ENCODE measurements around the gene SELENOH. TPM values are rescaled to one million over a fixed set of nuclear protein-coding genes. Genes with fewer than 3 reads are reported as not detected.

SELENOH gene
- polyA plus RNA-seq, 5 donors = 94.9 to 160 (median 119) TPM

GRCh38 chr11:57732661-57733060 is 8.6 kb upstream of the SELENOH start:
- DNase-seq = no peak

- DNase-seq = no peak
Observed at GRCh38 chr11:57735619-57736298, 5.5 kb upstream of the SELENOH start.

DNA sequence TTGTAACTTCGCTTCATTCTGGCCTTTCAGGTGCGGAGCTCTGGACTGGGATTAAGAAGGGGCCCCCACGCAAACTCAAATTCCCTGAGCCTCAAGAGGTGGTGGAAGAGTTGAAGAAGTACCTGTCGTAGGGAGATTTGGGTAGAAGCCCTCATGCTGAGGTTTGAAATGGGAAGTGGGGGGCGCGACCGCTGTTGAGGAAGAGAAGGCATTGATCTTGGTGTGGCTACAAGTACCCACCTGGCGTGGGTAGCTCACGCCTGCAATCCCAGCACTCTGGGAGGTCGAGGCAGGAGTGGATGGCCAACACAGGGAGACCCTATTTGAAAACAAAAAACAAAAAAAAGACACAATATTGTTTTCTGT is 779 bp downstream of the SELENOH start:
- no peak for DNase-seq

DNA sequence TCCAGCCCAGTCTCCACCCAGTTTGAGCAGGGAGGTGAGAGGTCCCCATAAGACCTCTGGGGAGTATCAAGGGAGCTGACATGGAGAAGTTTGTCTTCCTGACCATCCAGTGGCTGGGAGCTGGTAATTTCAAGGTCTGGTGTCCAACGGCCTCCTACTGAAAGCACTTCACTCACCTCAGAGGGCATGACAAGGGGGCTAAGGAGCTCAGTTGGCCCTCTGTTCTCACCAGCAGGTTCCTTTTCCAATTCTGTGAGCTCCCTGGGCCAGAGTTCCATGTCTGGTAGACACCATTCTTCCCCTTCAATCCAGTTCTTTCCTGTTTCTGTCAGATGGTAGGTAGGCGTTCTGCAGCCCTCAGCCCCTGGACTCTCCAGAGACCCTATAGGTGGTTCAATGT is 3.1 kb downstream of the SELENOH start:
- DNase-seq = no peak

DNA sequence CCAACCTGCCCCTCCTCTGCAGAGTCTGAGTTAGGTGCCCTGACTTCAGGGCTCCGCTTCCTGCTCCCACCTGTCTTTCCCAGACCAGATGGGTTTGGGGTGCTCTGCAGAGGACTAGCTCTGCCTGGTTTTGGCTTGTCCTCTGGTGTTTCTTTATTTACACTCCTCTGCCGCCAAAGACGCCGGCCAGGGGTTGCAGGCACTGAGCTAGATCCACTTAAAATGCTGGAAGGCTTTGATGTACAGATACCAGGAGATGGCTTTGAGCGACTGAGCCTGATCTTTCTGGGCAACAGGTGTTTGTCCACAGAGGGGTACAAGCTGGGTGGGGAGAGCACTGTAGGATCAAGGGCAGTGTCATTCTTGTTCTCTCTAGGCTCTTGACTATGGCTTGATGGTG is 3.9 kb downstream of the SELENOH start:
- DNase-seq = no peak

DNA sequence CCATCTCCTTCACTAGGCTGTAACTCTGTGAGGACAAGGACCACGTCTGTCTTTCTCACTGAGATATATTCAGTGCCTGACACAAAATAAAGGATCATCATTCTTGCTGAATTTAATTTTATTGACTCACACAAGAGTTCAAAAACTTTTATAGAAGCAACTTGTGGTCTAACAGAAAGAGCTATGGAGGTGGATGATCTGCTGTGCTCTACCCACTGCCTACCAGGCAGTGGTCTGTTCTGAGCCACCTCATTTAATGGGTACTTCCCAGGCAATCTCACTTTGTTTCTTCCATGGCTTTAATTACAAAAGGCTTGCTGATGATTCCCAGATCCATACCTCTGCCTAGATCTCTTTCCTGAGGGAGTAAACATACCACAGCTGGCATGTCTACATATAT is 5.6 kb downstream of the SELENOH start:
- DNase-seq = no peak

- no peak for DNase-seq
Observed at GRCh38 chr11:57751176-57751575, 9.9 kb downstream of the SELENOH start.

DNA sequence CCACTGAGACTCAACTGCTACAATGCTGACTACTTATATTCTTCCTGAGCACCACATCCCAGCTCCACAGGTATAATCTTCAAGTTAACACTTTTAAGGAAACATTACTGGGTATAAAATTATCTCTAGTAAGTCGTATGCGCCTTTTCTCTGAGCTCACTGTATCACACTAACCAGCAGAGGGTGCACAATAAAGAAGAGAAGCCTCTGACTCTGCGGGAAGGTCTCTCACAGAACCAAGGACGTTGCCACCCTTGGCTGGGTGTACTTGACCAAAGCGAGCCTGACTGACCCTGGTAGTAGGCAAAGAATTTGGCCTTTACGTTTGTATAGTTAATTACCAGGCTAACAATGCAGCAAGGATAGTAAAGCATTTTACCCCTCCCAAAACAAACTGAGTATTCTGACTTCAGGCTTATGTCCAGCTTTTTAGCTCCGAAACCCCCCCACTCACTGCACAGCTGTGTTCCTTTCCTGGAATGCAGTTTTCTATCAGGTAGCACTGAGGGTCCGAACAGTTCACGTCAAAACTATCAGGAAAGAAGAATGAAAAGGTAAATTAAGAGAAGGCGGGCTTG is 10.5 kb downstream of the SELENOH start, which contains the start of gene BTBD18:
Gene BTBD18 (minus strand): TSS at position 144 of the 578 bp plus-strand sequence. CDS start 631 bp downstream, outside the sequence.
- no peak for DNase-seq

DNA sequence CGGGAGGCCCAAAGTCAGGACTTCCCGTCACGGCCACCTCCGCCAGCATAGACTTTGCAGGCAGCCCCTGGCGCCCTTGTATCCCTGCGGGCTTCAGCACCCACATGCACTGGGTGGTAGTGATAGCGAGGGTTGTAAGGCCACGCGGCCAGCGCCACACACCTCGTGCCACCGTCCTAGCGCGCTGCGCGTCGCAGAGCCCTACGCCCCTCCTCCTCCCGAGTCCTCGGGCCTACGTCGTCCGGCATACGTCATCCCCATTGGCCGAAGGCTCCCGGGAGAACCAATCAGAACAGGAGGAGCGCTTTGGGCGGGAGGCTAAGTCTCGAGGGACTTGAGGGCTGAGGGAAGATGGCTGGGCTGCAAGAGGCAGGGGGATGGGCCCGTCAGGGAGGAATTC is 11.7 kb downstream of the SELENOH start:
- DNase-seq = no peak

DNA sequence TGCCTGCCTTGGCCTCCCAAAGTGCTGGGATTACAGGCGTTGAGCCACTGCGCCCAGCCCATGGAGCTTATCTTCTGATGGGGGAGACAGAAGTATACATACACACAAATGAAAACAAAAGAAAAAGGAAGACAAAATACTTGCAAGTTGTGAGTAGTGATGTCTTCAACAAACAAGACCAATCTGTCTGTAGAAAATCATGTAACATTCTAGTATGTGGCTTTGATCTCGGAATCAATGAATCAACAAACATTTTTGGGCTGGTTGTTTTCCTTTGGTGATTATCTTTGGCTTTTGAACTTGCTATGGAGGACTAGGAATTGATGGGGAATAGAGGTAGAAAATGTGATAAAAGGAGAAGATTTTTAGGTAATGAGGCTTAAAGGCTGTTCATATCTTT is 16.9 kb downstream of the SELENOH start:
- no peak for DNase-seq

DNA sequence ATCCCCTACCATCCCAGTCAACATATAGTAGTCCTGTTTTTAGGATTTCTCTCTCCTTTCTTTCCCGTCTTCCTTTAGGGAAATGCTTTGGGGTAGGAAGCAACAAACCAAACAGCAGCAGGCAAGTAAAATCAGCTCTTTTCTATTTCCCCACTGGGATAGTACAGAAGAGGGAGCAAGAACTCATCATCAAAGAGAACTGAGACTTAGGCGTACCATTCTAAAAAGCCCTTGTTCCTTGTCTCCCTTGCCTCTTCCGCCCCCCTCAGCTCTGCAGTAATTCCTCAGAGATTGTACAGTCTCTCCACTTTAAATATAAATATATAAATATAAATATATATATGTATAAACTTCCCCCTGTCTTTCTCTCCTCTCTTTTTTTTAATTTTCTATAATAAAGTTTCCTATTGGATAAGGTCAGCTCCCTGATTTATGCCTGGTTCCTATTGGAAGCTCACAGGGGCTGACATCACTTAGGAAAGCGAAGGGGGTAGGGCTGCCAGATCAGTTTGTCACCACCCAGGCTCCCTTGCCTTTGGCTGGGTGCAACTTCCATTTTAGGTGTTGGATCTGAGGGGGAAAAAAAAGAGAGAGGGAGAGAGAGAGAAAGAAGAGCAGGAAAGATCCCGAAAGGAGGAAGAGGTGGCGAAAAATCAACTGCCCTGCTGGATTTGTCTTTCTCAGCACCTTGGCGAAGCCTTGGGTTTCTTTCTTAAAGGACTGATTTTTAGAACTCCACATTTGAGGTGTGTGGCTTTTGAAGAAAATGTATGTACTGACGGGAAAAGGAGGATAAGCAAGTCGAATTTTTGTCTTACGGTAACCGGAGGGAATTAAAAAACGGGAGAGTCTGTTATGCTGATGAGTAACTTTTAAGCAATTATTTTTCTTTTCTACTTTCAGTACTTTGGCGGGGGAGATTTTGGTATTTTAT is 20.3 kb downstream of the SELENOH start, which contains the start of gene CTNND1:
Gene CTNND1 (plus strand): TSS at position 502 of the 934 bp plus-strand sequence. CDS start 29,677 bp downstream, outside the sequence.
- DNase-seq = peak; percentile 94 to 97

- DNase-seq = peak in 1 of 2 donors; percentile 29
Observed at GRCh38 chr11:57762235-57762861, 21.1 kb downstream of the SELENOH start.

- DNase-seq = peak in 1 of 2 donors; percentile 42
Observed at GRCh38 chr11:57763568-57763967, 22.3 kb downstream of the SELENOH start.

DNA sequence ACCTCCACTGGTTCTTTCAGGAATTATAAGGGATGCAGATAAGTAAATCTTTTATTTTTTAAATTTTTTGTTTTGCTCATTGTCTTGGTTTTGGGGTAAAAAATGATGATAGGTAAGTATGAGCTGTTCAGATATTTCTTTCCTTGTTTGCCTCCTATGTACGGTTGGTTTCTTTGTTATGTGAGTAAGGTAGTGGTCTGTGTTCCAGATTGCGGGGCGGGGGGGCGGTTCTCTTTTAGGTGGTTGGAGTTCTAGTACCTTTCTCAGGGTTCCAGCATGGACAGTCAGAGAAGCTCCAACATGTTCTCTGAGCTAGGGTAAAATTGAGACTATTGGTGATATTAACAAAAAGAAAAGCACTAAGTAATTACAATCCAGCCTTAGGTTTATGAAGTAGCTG is 22.7 kb downstream of the SELENOH start:
- no peak for DNase-seq

- no peak for DNase-seq
Observed at GRCh38 chr11:57764566-57764965, 23.3 kb downstream of the SELENOH start.

- DNase-seq = no peak
Observed at GRCh38 chr11:57764972-57765371, 23.7 kb downstream of the SELENOH start.

DNA sequence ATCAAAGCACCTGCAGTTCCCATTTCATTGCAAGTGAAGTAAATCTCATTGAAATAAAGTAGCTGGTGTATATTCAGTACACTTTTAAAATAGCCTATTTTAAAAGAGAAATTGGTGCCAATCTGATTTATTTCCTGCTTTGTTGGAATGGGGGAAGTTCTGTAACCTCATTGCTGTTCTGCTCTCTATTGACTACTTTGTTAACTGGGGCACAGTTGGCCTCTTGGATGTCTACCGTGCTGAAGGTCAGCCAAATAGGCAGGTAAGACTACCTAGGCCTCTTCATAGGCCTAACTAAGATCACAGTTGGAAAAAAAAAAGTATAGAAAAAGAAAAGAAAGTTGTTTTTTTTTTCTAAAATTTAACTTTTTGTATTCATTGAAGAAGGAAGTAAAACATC is 29.5 kb downstream of the SELENOH start:
- no peak for DNase-seq

GRCh38 chr11:57771365-57771764 is 30.1 kb downstream of the SELENOH start:
- DNase-seq = no peak

DNA sequence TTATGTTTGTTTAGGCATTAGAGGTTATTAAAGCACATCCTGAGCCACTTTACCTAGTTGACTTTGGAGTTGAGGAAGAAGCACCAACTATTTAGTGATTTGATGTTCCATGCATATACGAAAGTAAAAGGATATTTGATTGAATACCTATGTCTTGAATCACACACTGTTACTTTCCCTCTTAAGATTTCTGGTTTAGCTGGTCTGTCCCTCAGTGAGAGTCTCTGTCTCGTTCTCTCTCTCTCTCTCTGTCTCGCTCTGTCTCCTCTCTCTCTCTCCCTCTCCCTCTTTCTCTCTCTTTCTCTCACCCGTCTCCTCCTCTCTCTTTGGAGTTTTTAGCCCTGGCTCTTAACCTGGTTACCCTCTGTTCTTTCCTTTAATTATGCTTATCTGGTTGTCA is 31.3 kb downstream of the SELENOH start:
- no peak for DNase-seq

DNA sequence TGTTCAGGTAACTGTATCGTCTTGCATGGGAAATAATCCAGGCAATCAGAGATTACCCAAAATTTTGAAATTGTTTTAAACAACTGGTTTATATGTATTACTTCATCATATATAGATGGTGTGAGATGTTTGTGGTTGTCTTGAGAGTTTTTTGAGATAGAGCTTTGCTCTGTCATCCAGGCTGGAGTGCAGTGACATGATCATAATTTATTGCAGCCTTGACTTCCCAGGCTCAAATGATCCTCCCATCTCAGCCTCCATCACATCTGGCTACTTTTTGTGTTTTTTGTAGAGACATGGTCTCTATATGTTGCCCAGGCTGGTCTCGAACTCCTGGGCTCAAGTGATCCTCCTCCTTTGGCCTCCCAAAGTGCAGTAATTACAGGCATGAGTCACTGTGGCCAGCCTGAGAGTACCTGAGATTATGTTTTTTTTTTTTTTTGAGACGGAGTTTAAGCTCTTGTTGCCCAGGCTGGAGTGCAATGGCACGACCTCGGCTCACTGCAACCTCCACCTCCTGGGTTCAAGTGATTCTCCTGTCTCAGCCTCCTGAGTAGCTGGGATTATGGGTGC is 31.8 kb downstream of the SELENOH start:
- no peak for DNase-seq

DNA sequence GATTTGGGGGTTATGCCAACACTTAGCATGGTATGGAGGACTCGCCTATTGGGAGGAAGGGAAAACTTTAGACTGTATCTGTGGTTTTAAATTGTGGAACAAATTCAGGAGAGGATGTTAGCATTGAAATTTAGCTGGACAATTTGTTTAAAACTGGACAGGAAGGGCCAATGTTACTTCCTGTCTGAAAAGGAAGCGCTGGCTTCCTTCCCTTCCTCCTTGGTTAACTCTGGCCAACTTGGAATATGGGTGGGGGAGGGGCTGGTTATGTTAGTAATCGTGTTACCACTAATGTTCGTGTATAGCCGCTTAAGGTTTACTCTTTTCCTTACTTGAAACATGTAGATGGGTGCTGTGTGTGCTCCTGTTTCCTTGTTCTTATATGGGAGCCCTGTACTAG is 34.2 kb downstream of the SELENOH start:
- no peak for DNase-seq
